Stimulated activated memory B cell treated with anti-CD40 and anti-IgM and Interleukin-4, amounts not matched to agents 10 μg/mL and 1 μg/mL and 100 μg/mL, for 72 hours (primary cell): ENCODE data around the gene CDPF1.
A peak's percentile ranks its signal among the peaks of the same experiment; 100 is the strongest.

Experiments
- ATAC-seq: fragments of 150-1000 bp; cut with Tn5 transposase; 2 replicates; pipeline ENCODE4 v1.10.0; 2021
- H3K27ac Mint-ChIP-seq: one replicate; pipeline ENCODE4 v1.8.0; 2022; ENCODE audit warnings: mild to moderate bottlenecking, mixed read lengths
- H3K27me3 Mint-ChIP-seq: one replicate; pipeline ENCODE4 v1.8.0; 2022; ENCODE audit warnings: mixed read lengths
- H3K36me3 Mint-ChIP-seq: one replicate; pipeline ENCODE4 v1.8.0; 2022; ENCODE audit warnings: mixed read lengths
- H3K4me1 Mint-ChIP-seq: one replicate; pipeline ENCODE4 v1.8.0; 2022; ENCODE audit warnings: mixed read lengths
- H3K4me3 Mint-ChIP-seq: one replicate; pipeline ENCODE4 v1.8.0; 2022; ENCODE audit warnings: mild to moderate bottlenecking, moderate library complexity, mixed read lengths
- H3K9me3 Mint-ChIP-seq: one replicate; pipeline ENCODE4 v1.8.0; 2022; ENCODE audit warnings: mixed read lengths

Gene CDPF1

GRCh38 chr22:46247443-46247975 lies 2.6 kb downstream of the CDPF1 start:
- ATAC-seq, result no peak
- peaks cover 16% of the 10 kb centered on the region for H3K36me3 Mint-ChIP-seq
- H3K4me1 Mint-ChIP-seq, result peaks cover 29% of the 10 kb centered on the region
- no peak overlapping the region for H3K4me3 Mint-ChIP-seq
- H3K9me3 Mint-ChIP-seq, result no peaks in the 10 kb centered on the region
- no peaks in the 10 kb centered on the region for H3K27me3 Mint-ChIP-seq
- no peak overlapping the region for H3K27ac Mint-ChIP-seq

GRCh38 chr22:46246178-46246577 lies 3.9 kb downstream of the CDPF1 start:
- Mint-ChIP-seq H3K27me3 (no peaks in the 10 kb centered on the region), H3K36me3 (peaks cover 16% of the 10 kb centered on the region), H3K9me3 (no peaks in the 10 kb centered on the region), H3K27ac (no peak overlapping the region), H3K4me3 (no peak overlapping the region), H3K4me1 (peaks cover 22% of the 10 kb centered on the region)
- ATAC-seq, result no peak

- peaks cover 16% of the 10 kb centered on the region for H3K36me3 Mint-ChIP-seq
- H3K4me3 Mint-ChIP-seq, result no peak overlapping the region
- H3K4me1 Mint-ChIP-seq, result peaks cover 16% of the 10 kb centered on the region
- no peaks in the 10 kb centered on the region for H3K9me3 Mint-ChIP-seq
- no peak for ATAC-seq
- H3K27ac Mint-ChIP-seq, result no peak overlapping the region
- no peaks in the 10 kb centered on the region for H3K27me3 Mint-ChIP-seq
Observed at GRCh38 chr22:46245511-46245910, 4.6 kb downstream of the CDPF1 start.

GRCh38 chr22:46244771-46245170 lies 5.3 kb downstream of the CDPF1 start:
- ATAC-seq, result no peak
- Mint-ChIP-seq H3K4me3 (no peak overlapping the region), H3K4me1 (peaks cover 22% of the 10 kb centered on the region), H3K9me3 (no peaks in the 10 kb centered on the region), H3K27me3 (no peaks in the 10 kb centered on the region), H3K27ac (no peak overlapping the region), H3K36me3 (peaks cover 16% of the 10 kb centered on the region)

GRCh38 chr22:46242076-46242475 lies 8.0 kb downstream of the CDPF1 start:
- Mint-ChIP-seq H3K27me3 (no peaks in the 10 kb centered on the region), H3K36me3 (peaks cover 16% of the 10 kb centered on the region), H3K4me1 (peaks cover 10% of the 10 kb centered on the region), H3K27ac (no peak overlapping the region), H3K4me3 (no peak overlapping the region), H3K9me3 (no peaks in the 10 kb centered on the region)
- no peak for ATAC-seq

- no peak overlapping the region for H3K27ac Mint-ChIP-seq
- no peak for ATAC-seq
- no peaks in the 10 kb centered on the region for H3K9me3 Mint-ChIP-seq
- H3K27me3 Mint-ChIP-seq, result no peaks in the 10 kb centered on the region
- peaks cover 17% of the 10 kb centered on the region for H3K36me3 Mint-ChIP-seq
- no peak overlapping the region for H3K4me3 Mint-ChIP-seq
- H3K4me1 Mint-ChIP-seq, result peaks cover 10% of the 10 kb centered on the region
Observed at GRCh38 chr22:46241396-46242007, 8.6 kb downstream of the CDPF1 start.

GRCh38 chr22:46240907-46241306 lies 9.2 kb downstream of the CDPF1 start:
- Mint-ChIP-seq H3K9me3 (no peaks in the 10 kb centered on the region), H3K4me1 (peaks cover 10% of the 10 kb centered on the region), H3K4me3 (no peak overlapping the region), H3K27me3 (no peaks in the 10 kb centered on the region), H3K36me3 (peaks cover 16% of the 10 kb centered on the region), H3K27ac (no peak overlapping the region)
- ATAC-seq, result no peak

- H3K9me3 Mint-ChIP-seq, result no peaks in the 10 kb centered on the region
- no peak for ATAC-seq
- peaks cover 10% of the 10 kb centered on the region for H3K4me1 Mint-ChIP-seq
- H3K4me3 Mint-ChIP-seq, result no peak overlapping the region
- H3K27ac Mint-ChIP-seq, result no peak overlapping the region
- H3K36me3 Mint-ChIP-seq, result peaks cover 20% of the 10 kb centered on the region
- no peaks in the 10 kb centered on the region for H3K27me3 Mint-ChIP-seq
Observed at GRCh38 chr22:46240506-46240905, 9.6 kb downstream of the CDPF1 start.

GRCh38 chr22:46240073-46240472 lies 10.0 kb downstream of the CDPF1 start:
- Mint-ChIP-seq H3K9me3 (no peaks in the 10 kb centered on the region), H3K4me1 (peaks cover 10% of the 10 kb centered on the region)
- no peak for ATAC-seq

GRCh38 chr22:46239261-46240048 lies 10.6 kb downstream of the CDPF1 start:
- peaks cover 10% of the 10 kb centered on the region for H3K4me1 Mint-ChIP-seq
- H3K4me3 Mint-ChIP-seq, result no peak overlapping the region
- ATAC-seq, result peak; percentile 53
- H3K36me3 Mint-ChIP-seq, result peaks cover 27% of the 10 kb centered on the region
- H3K27ac Mint-ChIP-seq, result no peak overlapping the region
- H3K9me3 Mint-ChIP-seq, result no peaks in the 10 kb centered on the region
- H3K27me3 Mint-ChIP-seq, result no peaks in the 10 kb centered on the region

More at GRCh38 chr22:46240073-46240472, 10.0 kb downstream of the CDPF1 start:
- Mint-ChIP-seq H3K36me3 (peaks cover 25% of the 10 kb centered on the region), H3K27me3 (no peaks in the 10 kb centered on the region), H3K4me3 (no peak overlapping the region), H3K27ac (no peak overlapping the region)

GRCh38 chr22:46238541-46238940 lies 11.6 kb downstream of the CDPF1 start:
- Mint-ChIP-seq H3K27me3 (no peaks in the 10 kb centered on the region), H3K36me3 (peaks cover 21% of the 10 kb centered on the region), H3K4me3 (no peak overlapping the region), H3K9me3 (no peaks in the 10 kb centered on the region), H3K27ac (no peak overlapping the region), H3K4me1 (peaks cover 10% of the 10 kb centered on the region)
- ATAC-seq, result no peak

- ATAC-seq, result no peak
- Mint-ChIP-seq H3K27ac (no peak overlapping the region), H3K27me3 (no peaks in the 10 kb centered on the region), H3K36me3 (peaks cover 21% of the 10 kb centered on the region), H3K9me3 (no peaks in the 10 kb centered on the region), H3K4me3 (no peak overlapping the region), H3K4me1 (peaks cover 10% of the 10 kb centered on the region)
Observed at GRCh38 chr22:46237453-46238124, 12.5 kb downstream of the CDPF1 start.

GRCh38 chr22:46234969-46235368 lies 15.1 kb downstream of the CDPF1 start:
- no peak overlapping the region for H3K4me3 Mint-ChIP-seq
- H3K36me3 Mint-ChIP-seq, result peaks cover 30% of the 10 kb centered on the region
- no peak for ATAC-seq
- no peaks in the 10 kb centered on the region for H3K9me3 Mint-ChIP-seq
- H3K27ac Mint-ChIP-seq, result no peak overlapping the region
- peaks cover 6% of the 10 kb centered on the region for H3K4me1 Mint-ChIP-seq
- no peaks in the 10 kb centered on the region for H3K27me3 Mint-ChIP-seq

- Mint-ChIP-seq H3K4me1 (no peaks in the 10 kb centered on the region), H3K4me3 (no peak overlapping the region), H3K36me3 (peaks cover 30% of the 10 kb centered on the region), H3K9me3 (no peaks in the 10 kb centered on the region), H3K27ac (no peak overlapping the region), H3K27me3 (no peaks in the 10 kb centered on the region)
- no peak for ATAC-seq
Observed at GRCh38 chr22:46233231-46233630, 16.9 kb downstream of the CDPF1 start.

GRCh38 chr22:46230262-46230901 lies 19.7 kb downstream of the CDPF1 start:
- no peak overlapping the region for H3K27ac Mint-ChIP-seq
- H3K4me3 Mint-ChIP-seq, result no peak overlapping the region
- H3K9me3 Mint-ChIP-seq, result no peaks in the 10 kb centered on the region
- no peaks in the 10 kb centered on the region for H3K27me3 Mint-ChIP-seq
- ATAC-seq, result no peak
- H3K36me3 Mint-ChIP-seq, result peaks cover 22% of the 10 kb centered on the region
- H3K4me1 Mint-ChIP-seq, result no peaks in the 10 kb centered on the region
